Neural crest cell (in vitro differentiated cells): Measurements from ENCODE around the gene TMEM123. TPM values are rescaled to one million over a fixed set of nuclear protein-coding genes. Genes with fewer than 3 reads are reported as not detected.

Experiments used
- DNase-seq: peaks from one replicate; pipeline ENCODE4 v3.0.0; 2021; ENCODE audit warnings: low read depth, mixed read lengths, low spot score
- H3K27ac Mint-ChIP-seq: one replicate; pipeline ENCODE4 v1.8.0; 2021; ENCODE audit warnings: mild to moderate bottlenecking, mixed read lengths; ENCODE audit not compliant: unreplicated experiment
- H3K27me3 Mint-ChIP-seq: 2 replicates; pipeline ENCODE4 v1.8.0; 2021; ENCODE audit warnings: low read depth, mild to moderate bottlenecking, mixed read lengths
- H3K36me3 Mint-ChIP-seq: 2 replicates; pipeline ENCODE4 v1.8.0; 2021; ENCODE audit warnings: low read depth, mild to moderate bottlenecking, mixed read lengths
- H3K4me1 Mint-ChIP-seq: 2 replicates; pipeline ENCODE4 v1.8.0; 2021; ENCODE audit warnings: mixed read lengths
- H3K4me3 Mint-ChIP-seq: one replicate; pipeline ENCODE4 v1.8.0; 2021; ENCODE audit warnings: mild to moderate bottlenecking, mixed read lengths
- H3K9me3 Mint-ChIP-seq: 2 replicates; pipeline ENCODE4 v1.8.0; 2021; ENCODE audit warnings: mixed read lengths
- total RNA-seq: library from RNA; stranded (reverse); gene quantifications from 2 replicates; pipeline ENCODE4 v1.2.1, GENCODE V29; 2021
- TF ChIP-seq, protein P1 (sequence below): fragments of 200-600 bp; sonication (generic); conservative IDR thresholded peaks from 2 replicates; pipeline ENCODE4 v1.5.0; 2021; ENCODE audit warnings: antibody characterized with exemption, mild to moderate bottlenecking

TMEM123 gene
- total RNA-seq, 1 donor from 2014 or later, result 153 TPM

DNA sequence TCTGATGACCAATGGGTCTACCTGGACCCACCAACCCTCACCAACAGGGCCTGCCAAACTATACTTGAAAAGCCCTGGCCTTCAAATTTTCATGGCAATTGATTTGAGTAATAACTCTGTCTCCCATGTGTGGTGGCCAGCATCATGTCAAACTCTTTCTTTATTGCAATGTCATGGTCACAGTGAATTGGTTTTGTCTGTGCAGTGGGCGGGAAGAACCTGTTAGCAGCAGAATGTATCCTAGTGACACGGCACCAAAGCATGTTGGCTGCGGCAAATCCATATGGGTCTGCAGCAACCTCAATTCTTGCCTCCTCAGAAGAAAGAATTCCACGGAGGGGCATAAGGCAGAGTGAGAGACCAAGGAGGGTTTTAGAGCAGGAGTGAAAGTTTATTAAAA lies 19.6 kb upstream of the TMEM123 start:
- no peak overlapping the region for H3K4me3 Mint-ChIP-seq
- H3K9me3 Mint-ChIP-seq, result no peaks in the 10 kb centered on the region
- no peak overlapping the region for H3K27ac Mint-ChIP-seq
- no peak for DNase-seq
- TF ChIP-seq, protein P1, sequence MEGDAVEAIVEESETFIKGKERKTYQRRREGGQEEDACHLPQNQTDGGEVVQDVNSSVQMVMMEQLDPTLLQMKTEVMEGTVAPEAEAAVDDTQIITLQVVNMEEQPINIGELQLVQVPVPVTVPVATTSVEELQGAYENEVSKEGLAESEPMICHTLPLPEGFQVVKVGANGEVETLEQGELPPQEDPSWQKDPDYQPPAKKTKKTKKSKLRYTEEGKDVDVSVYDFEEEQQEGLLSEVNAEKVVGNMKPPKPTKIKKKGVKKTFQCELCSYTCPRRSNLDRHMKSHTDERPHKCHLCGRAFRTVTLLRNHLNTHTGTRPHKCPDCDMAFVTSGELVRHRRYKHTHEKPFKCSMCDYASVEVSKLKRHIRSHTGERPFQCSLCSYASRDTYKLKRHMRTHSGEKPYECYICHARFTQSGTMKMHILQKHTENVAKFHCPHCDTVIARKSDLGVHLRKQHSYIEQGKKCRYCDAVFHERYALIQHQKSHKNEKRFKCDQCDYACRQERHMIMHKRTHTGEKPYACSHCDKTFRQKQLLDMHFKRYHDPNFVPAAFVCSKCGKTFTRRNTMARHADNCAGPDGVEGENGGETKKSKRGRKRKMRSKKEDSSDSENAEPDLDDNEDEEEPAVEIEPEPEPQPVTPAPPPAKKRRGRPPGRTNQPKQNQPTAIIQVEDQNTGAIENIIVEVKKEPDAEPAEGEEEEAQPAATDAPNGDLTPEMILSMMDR, result no peak
- peaks cover 5% of the 10 kb centered on the region for H3K4me1 Mint-ChIP-seq
- no peaks in the 10 kb centered on the region for H3K36me3 Mint-ChIP-seq
- no peaks in the 10 kb centered on the region for H3K27me3 Mint-ChIP-seq

DNA sequence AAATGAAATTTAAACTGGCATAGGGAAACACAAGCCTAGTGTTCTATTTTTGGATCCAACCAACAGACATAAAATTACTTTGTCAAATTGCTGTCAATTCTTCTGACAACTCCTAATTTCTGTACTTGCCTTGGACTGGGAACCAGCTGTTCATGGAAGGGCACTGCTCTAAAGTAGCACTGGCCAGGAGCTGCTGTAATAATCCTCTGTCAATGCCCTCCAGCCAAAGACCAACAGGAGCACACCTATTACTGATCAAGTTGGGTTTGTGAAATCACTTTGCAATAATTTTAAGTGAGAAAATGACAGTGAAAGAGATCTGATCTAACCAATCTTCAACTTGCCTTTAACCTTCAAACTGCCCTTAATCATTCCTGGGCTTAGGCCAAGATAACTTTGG lies 18.9 kb upstream of the TMEM123 start:
- DNase-seq, result no peak
- no peak overlapping the region for H3K4me3 Mint-ChIP-seq
- no peaks in the 10 kb centered on the region for H3K4me1 Mint-ChIP-seq
- H3K27ac Mint-ChIP-seq, result no peak overlapping the region
- no peaks in the 10 kb centered on the region for H3K36me3 Mint-ChIP-seq
- H3K9me3 Mint-ChIP-seq, result no peaks in the 10 kb centered on the region
- H3K27me3 Mint-ChIP-seq, result no peaks in the 10 kb centered on the region
- TF ChIP-seq, protein P1, result no peak

DNA sequence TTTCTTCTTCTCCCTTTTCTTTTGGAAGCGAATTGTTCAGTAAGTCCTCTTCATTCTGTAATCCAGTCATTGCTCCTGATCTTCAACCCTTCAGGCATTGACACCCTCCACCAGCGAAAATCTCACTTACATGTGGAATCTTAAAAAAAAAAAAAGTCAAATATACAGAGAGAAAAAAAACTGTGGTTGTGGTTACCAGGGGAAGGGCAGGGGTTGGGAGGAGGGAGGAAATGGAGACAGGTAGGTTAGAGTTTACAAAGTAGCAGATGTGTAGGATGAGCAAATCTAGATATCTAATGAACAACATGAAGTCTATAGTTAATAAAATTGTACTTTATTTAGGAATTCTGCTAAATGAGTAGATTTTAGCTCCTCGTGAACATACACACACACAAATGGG lies 17.7 kb upstream of the TMEM123 start:
- no peaks in the 10 kb centered on the region for H3K4me1 Mint-ChIP-seq
- no peak overlapping the region for H3K27ac Mint-ChIP-seq
- H3K9me3 Mint-ChIP-seq, result no peaks in the 10 kb centered on the region
- TF ChIP-seq, protein P1, result no peak
- H3K27me3 Mint-ChIP-seq, result no peaks in the 10 kb centered on the region
- no peaks in the 10 kb centered on the region for H3K36me3 Mint-ChIP-seq
- DNase-seq, result no peak
- H3K4me3 Mint-ChIP-seq, result no peak overlapping the region

GRCh38 chr11:102469196-102469821 lies 16.7 kb upstream of the TMEM123 start:
- H3K4me3 Mint-ChIP-seq, result no peak overlapping the region
- no peaks in the 10 kb centered on the region for H3K36me3 Mint-ChIP-seq
- TF ChIP-seq, protein P1, result no peak
- H3K9me3 Mint-ChIP-seq, result no peaks in the 10 kb centered on the region
- H3K4me1 Mint-ChIP-seq, result no peaks in the 10 kb centered on the region
- H3K27me3 Mint-ChIP-seq, result no peaks in the 10 kb centered on the region
- no peak overlapping the region for H3K27ac Mint-ChIP-seq
- no peak for DNase-seq

- H3K4me1 Mint-ChIP-seq, result no peaks in the 10 kb centered on the region
- H3K9me3 Mint-ChIP-seq, result no peaks in the 10 kb centered on the region
- no peak overlapping the region for H3K4me3 Mint-ChIP-seq
- no peaks in the 10 kb centered on the region for H3K27me3 Mint-ChIP-seq
- DNase-seq, result no peak
- TF ChIP-seq, protein P1, result no peak
- H3K36me3 Mint-ChIP-seq, result no peaks in the 10 kb centered on the region
- no peak overlapping the region for H3K27ac Mint-ChIP-seq
These were observed 16.1 kb upstream of the TMEM123 start for GRCh38 chr11:102468616-102469195.
